Umbilical cord (tissue), 2 donors: ENCODE results near the gene FOXO6. TPM values are rescaled to one million over a fixed set of nuclear protein-coding genes. Genes with fewer than 3 reads are reported as not detected.
"Not testable (repeated sequence)": the region's sequence is repeated elsewhere in the genome, so short reads cannot be mapped to it uniquely, and the experiment has no call there.

Experiments used
- DNase-seq: peaks from one replicate; pipeline ENCODE4 v3.0.0-alpha.2; 2015; ENCODE audit warnings: low spot score
- total RNA-seq: library from RNA; depleted of rRNA; stranded (reverse); fragments of >200 nt; gene quantifications from one replicate; pipeline ENCODE4 v1.2.3, GENCODE V29; 2014; ENCODE audit warnings: low replicate concordance; ENCODE audit not compliant: insufficient read depth

Gene FOXO6
- total RNA-seq, 1 donor from 2014 or later, result 0.24 TPM

GRCh38 chr1:41328780-41329640, 32.2 kb upstream of the FOXO6 start:
- DNase-seq, result no peak

GRCh38 chr1:41329662-41330587, 31.3 kb upstream of the FOXO6 start:
- DNase-seq, result no peak

- no peak for DNase-seq
These were observed 30.4 kb upstream of the FOXO6 start for GRCh38 chr1:41330588-41331545.

GRCh38 chr1:41331546-41331917, 29.7 kb upstream of the FOXO6 start:
- DNase-seq, result no peak

- not testable (repeated sequence) for DNase-seq
These were observed 29.1 kb upstream of the FOXO6 start for GRCh38 chr1:41332161-41332560.

- DNase-seq, result no peak
These were observed 28.0 kb upstream of the FOXO6 start for GRCh38 chr1:41333146-41333784.

DNA sequence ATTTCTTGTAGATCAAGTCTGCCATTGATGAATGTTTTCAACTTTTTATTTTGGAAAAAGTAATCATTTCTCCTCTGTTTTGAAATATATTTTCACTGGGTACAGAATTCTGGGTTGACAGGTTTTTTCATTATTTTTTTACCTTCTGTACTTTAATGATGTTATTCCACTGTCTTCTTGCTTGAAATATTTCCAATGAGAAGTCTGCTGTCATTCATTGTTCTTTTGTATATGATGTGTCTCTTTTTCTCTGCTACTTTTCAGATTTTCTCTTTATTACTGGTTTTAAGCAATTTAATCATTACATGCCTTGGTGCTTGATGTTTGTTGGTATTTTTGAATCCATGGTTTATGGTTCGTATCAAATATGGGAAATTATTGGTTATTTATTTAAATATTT, 22.4 kb upstream of the FOXO6 start:
- DNase-seq, result no peak

- DNase-seq, result no peak
These were observed 20.4 kb upstream of the FOXO6 start for GRCh38 chr1:41340655-41341364.

DNA sequence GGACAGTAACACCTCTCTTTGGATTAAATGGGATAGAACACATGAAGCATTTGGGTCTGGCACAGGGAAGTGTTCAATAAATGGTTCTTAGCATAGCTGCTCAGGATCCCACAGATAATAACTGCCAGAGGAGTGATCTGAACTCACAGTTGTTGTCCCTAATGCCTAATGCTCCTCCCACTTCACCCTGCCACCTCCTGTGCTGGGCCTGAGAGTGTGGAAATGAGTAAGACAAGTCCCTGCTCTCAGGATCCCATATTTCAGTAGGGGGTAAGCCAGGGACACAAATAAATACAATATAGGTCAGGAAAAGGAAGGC, 19.9 kb upstream of the FOXO6 start:
- no peak for DNase-seq

- no peak for DNase-seq
These were observed 19.3 kb upstream of the FOXO6 start for GRCh38 chr1:41341772-41342562.

- DNase-seq, result no peak
These were observed 18.4 kb upstream of the FOXO6 start for GRCh38 chr1:41342774-41343355.

GRCh38 chr1:41343790-41344699, 17.2 kb upstream of the FOXO6 start:
- DNase-seq, result no peak

DNA sequence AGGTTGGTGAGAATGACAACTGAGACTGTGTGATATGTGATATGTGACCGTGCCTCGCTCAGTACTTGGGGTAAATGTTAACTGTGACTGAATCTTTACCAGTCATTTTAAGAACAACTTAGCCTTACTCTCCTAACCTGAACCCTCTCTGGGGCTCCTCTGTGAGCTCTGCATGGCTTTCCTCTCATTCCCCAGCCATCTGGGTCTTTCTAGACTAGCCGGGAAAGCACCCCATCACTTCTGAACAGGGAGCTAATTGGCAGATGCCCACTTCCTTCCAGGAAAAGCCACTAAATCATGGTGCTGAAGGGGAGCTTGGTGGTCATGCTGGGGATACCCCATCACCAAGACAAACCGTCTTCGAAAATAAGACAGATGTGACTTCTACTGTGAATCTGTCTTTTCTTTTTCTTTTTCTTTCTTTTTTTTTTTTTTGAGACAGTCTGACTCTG, 16.5 kb upstream of the FOXO6 start:
- DNase-seq, result no peak

DNA sequence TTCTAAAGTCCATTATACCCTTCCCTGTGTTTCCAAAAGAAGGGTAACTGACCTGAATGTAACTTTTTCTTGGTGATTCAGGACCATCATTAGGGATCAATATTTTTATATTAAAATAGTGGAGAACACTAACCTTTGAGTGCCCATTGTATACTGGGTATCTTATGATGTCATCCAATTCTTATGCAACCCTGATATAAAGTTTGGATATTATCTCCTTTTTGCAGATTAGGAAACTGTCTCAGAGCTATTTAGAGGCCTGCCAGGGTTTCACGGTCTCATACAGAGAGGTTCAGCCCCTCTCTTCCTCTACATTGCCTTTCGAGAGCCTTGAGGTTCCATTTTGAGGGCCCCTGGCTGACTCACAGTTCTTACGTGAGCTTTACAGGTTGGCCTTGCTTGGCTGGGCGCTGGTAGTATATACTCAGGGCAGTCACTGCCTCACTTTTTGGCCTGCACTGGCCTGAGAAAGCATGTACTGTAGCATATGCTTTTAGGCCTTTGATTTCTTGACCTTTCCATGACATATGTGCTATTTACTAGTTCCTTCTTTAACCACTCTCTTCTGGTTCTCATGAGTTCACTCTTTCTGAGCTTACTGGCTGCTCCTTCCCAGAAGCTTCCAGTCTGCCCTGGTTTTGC, 15.7 kb upstream of the FOXO6 start:
- DNase-seq, result no peak

- no peak for DNase-seq
These were observed 14.0 kb upstream of the FOXO6 start for GRCh38 chr1:41347276-41347675.

GRCh38 chr1:41348394-41348793, 12.8 kb upstream of the FOXO6 start:
- DNase-seq, result no peak

- no peak for DNase-seq
These were observed 11.7 kb upstream of the FOXO6 start for GRCh38 chr1:41349361-41350054.
